ENCODE data around the gene CCDC85A. TPM values are rescaled to one million over a fixed set of nuclear protein-coding genes. Genes with fewer than 3 reads are reported as not detected.

CCDC85A gene
- total and polyA plus RNA-seq, 2 of the 8 experiments (the other 6 are each of a cell fraction or from before 2014, with no cell fraction given), result 0.20 TPM; not detected in 1

DNA sequence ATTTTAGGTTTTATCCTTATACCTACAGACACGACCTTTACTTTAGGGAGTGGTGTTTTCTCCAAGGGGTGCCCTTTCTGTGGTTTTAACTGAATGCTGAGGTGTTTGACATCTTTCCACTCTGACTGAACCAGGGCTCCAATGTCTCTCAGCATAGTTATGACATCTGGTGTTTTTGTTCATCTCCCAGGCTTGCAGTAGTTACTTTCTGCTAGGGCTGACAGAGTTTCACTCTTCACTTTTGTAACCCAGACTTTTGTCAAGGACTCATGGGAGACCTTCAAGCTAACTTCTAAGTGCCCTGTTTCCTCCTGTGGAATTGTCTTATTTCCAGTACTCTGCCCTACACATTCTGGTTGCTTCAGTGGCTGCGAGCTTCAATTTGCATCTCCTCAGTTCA, 103.1 kb downstream of the CCDC85A start (continued):
- TF ChIP-seq PHF8 (conservative IDR thresholded peaks at IDR 0.05; ENCODE audit: low read depth, low read length) (no peak), TBP (IDR thresholded peaks at IDR 0.05; ENCODE audit: low read depth, low read length) (no peak), SP4 (IDR thresholded peaks at IDR 0.05; ENCODE audit: low read length) (no peak), FOSL1 (IDR thresholded peaks at IDR 0.05; ENCODE audit: insufficient read depth, low read depth, low read length) (no peak), CEBPB (IDR thresholded peaks at IDR 0.05; ENCODE audit: low read depth, low read length) (no peak), HDAC2 (IDR thresholded peaks at IDR 0.05; ENCODE audit: borderline replicate concordance in 1 of 2, low read depth in 2 of 2, low read length in 2 of 2) (no peak), TCF12 (IDR thresholded peaks at IDR 0.05; ENCODE audit: low read depth, low read length) (no peak), BRCA1 (IDR thresholded peaks at IDR 0.05; ENCODE audit: low read depth, low read length) (no peak), SRF (IDR thresholded peaks at IDR 0.05; ENCODE audit: low read depth, low read length) (no peak), KDM5A (IDR thresholded peaks at IDR 0.05; ENCODE audit: low read length) (no peak)

Data from H1 (cell line).